ENCODE data around the gene CCT2. TPM values are rescaled to one million over a fixed set of nuclear protein-coding genes. Genes with fewer than 3 reads are reported as not detected.

Gene CCT2
- total and polyA plus RNA-seq, 9 of the 15 experiments (the other 6 are each of a cell fraction or from before 2014, with no cell fraction given): 341 to 738 (median 490) TPM

DNA sequence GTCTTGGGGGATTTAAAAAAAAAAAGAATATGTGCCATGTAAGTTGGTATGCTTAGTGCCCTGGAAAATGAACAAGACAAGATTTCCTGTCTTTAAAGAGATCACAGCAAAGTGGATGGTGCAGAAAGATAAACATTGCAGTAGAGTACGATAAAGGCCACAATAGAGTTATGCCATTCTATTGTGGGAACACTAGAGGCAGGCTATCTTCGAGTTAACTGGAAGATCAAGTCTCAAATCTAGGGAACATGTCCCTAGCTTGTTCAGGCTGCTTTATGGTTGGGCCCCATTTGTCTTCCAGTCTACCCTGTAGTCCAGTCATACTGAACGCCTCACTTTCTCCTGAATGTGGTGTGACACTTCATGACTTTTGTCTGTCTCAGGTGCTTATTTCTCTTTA lies 18.7 kb upstream of the CCT2 start:
- in situ Hi-C loops (cut with MboI): loop anchor here (5.0 kb wide), 1 partner anchor 279 kb away; no protein-coding TSS in a partner anchor
- TF ChIP-seq, protein P1, sequence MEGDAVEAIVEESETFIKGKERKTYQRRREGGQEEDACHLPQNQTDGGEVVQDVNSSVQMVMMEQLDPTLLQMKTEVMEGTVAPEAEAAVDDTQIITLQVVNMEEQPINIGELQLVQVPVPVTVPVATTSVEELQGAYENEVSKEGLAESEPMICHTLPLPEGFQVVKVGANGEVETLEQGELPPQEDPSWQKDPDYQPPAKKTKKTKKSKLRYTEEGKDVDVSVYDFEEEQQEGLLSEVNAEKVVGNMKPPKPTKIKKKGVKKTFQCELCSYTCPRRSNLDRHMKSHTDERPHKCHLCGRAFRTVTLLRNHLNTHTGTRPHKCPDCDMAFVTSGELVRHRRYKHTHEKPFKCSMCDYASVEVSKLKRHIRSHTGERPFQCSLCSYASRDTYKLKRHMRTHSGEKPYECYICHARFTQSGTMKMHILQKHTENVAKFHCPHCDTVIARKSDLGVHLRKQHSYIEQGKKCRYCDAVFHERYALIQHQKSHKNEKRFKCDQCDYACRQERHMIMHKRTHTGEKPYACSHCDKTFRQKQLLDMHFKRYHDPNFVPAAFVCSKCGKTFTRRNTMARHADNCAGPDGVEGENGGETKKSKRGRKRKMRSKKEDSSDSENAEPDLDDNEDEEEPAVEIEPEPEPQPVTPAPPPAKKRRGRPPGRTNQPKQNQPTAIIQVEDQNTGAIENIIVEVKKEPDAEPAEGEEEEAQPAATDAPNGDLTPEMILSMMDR (IDR thresholded peaks at IDR 0.05 in 2 of 3, conservative IDR thresholded peaks at IDR 0.05 in 1 of 3; ENCODE audit: insufficient read depth in 2 of 3, low read depth in 1 of 3, low read length in 3 of 3): 0 out of 6 replicates have a peak, but pooled peaks have one; percentile 9 to 17 (median 11)
- no peak for TF ChIP-seq TAF9B (IDR thresholded peaks at IDR 0.05; ENCODE audit: partially characterized antibody)
- FAIRE-seq: no peak
- 51% methylated on average over 3 of the region's 3 CpGs for WGBS (ENCODE audit: insufficient coverage, low coverage, missing lambda C conversion rate)
- H3K4me1 ChIP-seq (replicated peaks in 1 of 2; ENCODE audit: control insufficient read depth in 2 of 2, insufficient read depth in 2 of 2, low read length in 2 of 2): no peaks in the 10 kb centered on the region
- ChIA-PET CTCF (ENCODE audit: low intra/inter-chr PET ratio) (no interaction called here), POLR2A (interaction anchor here (1.0 to 1.1 kb wide), 2 partner anchors 11 to 12 kb away, joined by 4 to 5 read pairs; no protein-coding TSS in a partner anchor)
- intact Hi-C loops (cut with micrococcal nuclease): no loop called here
- no peak overlapping the region for H3K4me2 ChIP-seq (ENCODE audit: insufficient read depth, low read length)
- no peak overlapping the region for H2AFZ ChIP-seq (ENCODE audit: low read depth, low read length)
- no TSS peak for BruUV-seq (replicated peaks)
- no peaks in the 10 kb centered on the region for H3K9me1 ChIP-seq (ENCODE audit: control insufficient read depth, insufficient read depth, low read length)
- peaks cover 34% of the 10 kb centered on the region for H3K36me3 ChIP-seq (ENCODE audit: control insufficient read depth, insufficient read depth, low read length)
- ATAC-seq: peak; percentile 73
- no peak overlapping the region for H3K4me3 ChIP-seq
- DNase-seq (ENCODE audit: extremely low read depth in 1 of 4, low spot score in 3 of 4): no peak
- H3K9ac ChIP-seq (ENCODE audit: insufficient read depth in 1 of 2, low read depth in 2 of 2, low read length in 2 of 2): no peak overlapping the region
- no peak overlapping the region for H3K27ac ChIP-seq (ENCODE audit: extremely low read depth, low read depth, low read length)
- no peaks in the 10 kb centered on the region for H4K20me1 ChIP-seq (replicated peaks; ENCODE audit: control insufficient read depth, insufficient read depth, low read length)
- H3K27me3 ChIP-seq (ENCODE audit: control insufficient read depth in 2 of 2, insufficient read depth in 2 of 2, low read length in 2 of 2): no peaks in the 10 kb centered on the region
- no peaks in the 10 kb centered on the region for H3K79me2 ChIP-seq (ENCODE audit: control insufficient read depth, insufficient read depth, low read length)
- H3K9me3 ChIP-seq (replicated peaks; ENCODE audit: control insufficient read depth, insufficient read depth, low read depth, low read length): no peaks in the 10 kb centered on the region

DNA sequence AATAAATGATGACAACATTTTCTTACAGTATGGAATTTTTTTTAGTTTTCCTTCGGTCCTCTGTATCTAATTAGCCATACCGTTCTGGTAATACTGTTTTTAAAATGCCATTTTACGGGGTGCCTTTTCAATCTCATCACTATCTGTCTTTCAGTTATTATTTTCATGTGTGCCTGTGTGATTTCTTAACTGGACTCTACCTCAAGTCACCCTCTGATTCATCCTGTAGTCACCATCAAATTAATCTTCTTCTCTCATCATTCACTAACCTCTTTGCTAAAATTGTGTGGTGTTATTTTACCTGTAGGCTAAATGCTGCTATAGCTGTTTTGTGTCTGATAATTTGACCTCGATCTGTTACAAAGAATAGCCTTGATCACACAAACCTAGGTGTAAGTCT lies 16.0 kb upstream of the CCT2 start:
- no peaks in the 10 kb centered on the region for H3K9me1 ChIP-seq (ENCODE audit: control insufficient read depth, insufficient read depth, low read length)
- ChIA-PET CTCF (ENCODE audit: low intra/inter-chr PET ratio) (interaction anchor here (0.9 to 2.0 kb wide), 3 partner anchors 17 to 278 kb away, joined by 3 to 9 read pairs (median 6); partner anchors contain the start of gene FRS2), POLR2A (interaction anchor here (0.8 to 1.3 kb wide), 3 partner anchors 9 to 209 kb away, joined by 3 read pairs; no protein-coding TSS in a partner anchor)
- ATAC-seq (no peak), DNase-seq (ENCODE audit: extremely low read depth in 1 of 4, low spot score in 3 of 4) (no peak), FAIRE-seq (no peak)
- intact Hi-C loops (cut with micrococcal nuclease): no loop called here
- H3K4me3 ChIP-seq: no peak overlapping the region
- 63% methylated on average over 4 of the region's 4 CpGs for WGBS (ENCODE audit: insufficient coverage, low coverage, missing lambda C conversion rate)
- no peak overlapping the region for H2AFZ ChIP-seq (ENCODE audit: low read depth, low read length)
- H3K4me1 ChIP-seq (replicated peaks in 1 of 2; ENCODE audit: control insufficient read depth in 2 of 2, insufficient read depth in 2 of 2, low read length in 2 of 2): no peaks in the 10 kb centered on the region
- no TSS peak for BruUV-seq (replicated peaks)
- in situ Hi-C loops (cut with MboI): loop anchor here (5.0 kb wide), 1 partner anchor 282 kb away; no protein-coding TSS in a partner anchor
- no peak overlapping the region for H3K27ac ChIP-seq (ENCODE audit: extremely low read depth, low read depth, low read length)
- no peaks in the 10 kb centered on the region for H3K9me3 ChIP-seq (replicated peaks; ENCODE audit: control insufficient read depth, insufficient read depth, low read depth, low read length)
- no peaks in the 10 kb centered on the region for H3K27me3 ChIP-seq (ENCODE audit: control insufficient read depth in 2 of 2, insufficient read depth in 2 of 2, low read length in 2 of 2)
- TF ChIP-seq HNRNPUL1 (IDR thresholded peaks at IDR 0.05; ENCODE audit: low read length) (no peak), FOSL1 (tag; conservative IDR thresholded peaks at IDR 0.05) (peak; percentile 35; the same call in 1 of the 2 replicates), WHSC1 (IDR thresholded peaks at IDR 0.05; ENCODE audit: low read length) (no peak)
- TF ChIP-seq, protein P2, sequence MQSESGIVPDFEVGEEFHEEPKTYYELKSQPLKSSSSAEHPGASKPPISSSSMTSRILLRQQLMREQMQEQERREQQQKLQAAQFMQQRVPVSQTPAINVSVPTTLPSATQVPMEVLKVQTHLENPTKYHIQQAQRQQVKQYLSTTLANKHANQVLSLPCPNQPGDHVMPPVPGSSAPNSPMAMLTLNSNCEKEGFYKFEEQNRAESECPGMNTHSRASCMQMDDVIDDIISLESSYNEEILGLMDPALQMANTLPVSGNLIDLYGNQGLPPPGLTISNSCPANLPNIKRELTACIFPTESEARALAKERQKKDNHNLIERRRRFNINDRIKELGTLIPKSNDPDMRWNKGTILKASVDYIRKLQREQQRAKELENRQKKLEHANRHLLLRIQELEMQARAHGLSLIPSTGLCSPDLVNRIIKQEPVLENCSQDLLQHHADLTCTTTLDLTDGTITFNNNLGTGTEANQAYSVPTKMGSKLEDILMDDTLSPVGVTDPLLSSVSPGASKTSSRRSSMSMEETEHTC (IDR thresholded peaks at IDR 0.05): no peak
- H3K36me3 ChIP-seq (ENCODE audit: control insufficient read depth, insufficient read depth, low read length): peaks cover 41% of the 10 kb centered on the region
- H3K4me2 ChIP-seq (ENCODE audit: insufficient read depth, low read length): no peak overlapping the region
- H3K79me2 ChIP-seq (ENCODE audit: control insufficient read depth, insufficient read depth, low read length): no peaks in the 10 kb centered on the region
- H3K9ac ChIP-seq (ENCODE audit: insufficient read depth in 1 of 2, low read depth in 2 of 2, low read length in 2 of 2): no peak overlapping the region
- H4K20me1 ChIP-seq (replicated peaks; ENCODE audit: control insufficient read depth, insufficient read depth, low read length): no peaks in the 10 kb centered on the region
